Right lobe of liver (tissue), 6 donors: ENCODE data around the gene LRMDA. TPM values are rescaled to one million over a fixed set of nuclear protein-coding genes. Genes with fewer than 3 reads are reported as not detected.

ENCODE experiments used
- ATAC-seq, 4 donors: fragments of 200-7000 bp; cut with Tn5 transposase; one replicate each; pipeline ENCODE4 v1.9.1; 2020; ENCODE audit warnings: mild to moderate bottlenecking in 4 of 4, moderate library complexity in 4 of 4
- DNase-seq, 3 donors: peaks; one replicate each; pipeline ENCODE4 v3.0.0-alpha.2; 2020
- H3K27ac ChIP-seq, 3 donors: fragments of 200-600 bp; one replicate each; pipeline ENCODE4 v1.8.0; 2022
- H3K27me3 ChIP-seq, 2 donors: fragments of 200-600 bp; one replicate each; pipeline ENCODE4 v1.8.0; 2022
- H3K36me3 ChIP-seq, 4 donors: fragments of 200-600 bp; sonication (generic) in 1 of 4; one replicate each; pipeline versions ENCODE4 v1.5.1 to v1.8.0; 2017 to 2022; ENCODE audit warnings: control low read depth in 1 of 4
- H3K4me1 ChIP-seq, 4 donors: fragments of 200-600 bp; sonication (generic) in 1 of 4; one replicate each; pipeline versions ENCODE4 v1.5.1 to v1.8.0; 2017 to 2022; ENCODE audit warnings: control low read depth in 1 of 4
- H3K4me3 ChIP-seq, 3 donors: fragments of 200-600 bp; one replicate each; pipeline ENCODE4 v1.8.0; 2022
- H3K9me3 ChIP-seq, 4 donors: fragments of 200-600 bp; sonication (generic) in 1 of 4; one replicate each; pipeline versions ENCODE4 v1.5.1 to v1.8.0; 2017 to 2022; ENCODE audit warnings: control low read depth in 1 of 4
- CTCF ChIP-seq, 4 donors: fragments of 200-600 bp in 3 of 4; fragments of 450-650 bp in 1 of 4; IDR thresholded peaks; one replicate each; pipeline versions ENCODE4 v1.5.1 to v1.8.0; 2016 to 2022; ENCODE audit warnings: antibody characterized with exemption in 4 of 4, mild to moderate bottlenecking in 2 of 4
- POLR2A ChIP-seq: fragments of 450-650 bp; IDR thresholded peaks from one replicate; pipeline ENCODE4 v1.6.1; 2017; ENCODE audit warnings: antibody characterized with exemption, mild to moderate bottlenecking
- WGBS: methylation state at CpG from one replicate; pipeline ENCODE4 v1.1.6; 2018; ENCODE audit warnings: low coverage, low lambda C conversion rate; ENCODE audit not compliant: insufficient coverage; ENCODE audit errors: missing lambda C conversion rate; 5-methylcytosine and 5-hydroxymethylcytosine counted together
- intact Hi-C, 2 donors: fragments of 100-400 bp; cut with DNase I; formaldehyde crosslinking; loops; one replicate each; pipeline versions ENCODE4 v1.11.2 to v1.14.1; 2022
- total RNA-seq, 6 experiments: library from RNA; depleted of rRNA in 2 of 6; stranded (reverse); fragments of >200 nt in 2 of 6; fragmentation: NEBNext Ultra II Directional in 3 of 6; extraction: Animal tissue kit (Norgen Biotek cat#: 25700) in 3 of 6; gene quantifications; one replicate each; pipeline versions ENCODE4 v1.1.0 to v1.2.4, GENCODE V29; 2016 to 2023
- donor health status: DM: no; HTN: yes; CAD: no.
- donor health status: DM: no; HTN: no; CAD: no.
- donor health status: DM: no; HTN: no; CAD: no.
- donor health status: DM: no; HTN: yes; CAD: no.
- donor health status: DM: no; HTN: yes; CAD: no.

Gene LRMDA
- total RNA-seq, 6 experiments from 2014 or later: 9.9 to 19.9 (median 16.3) TPM

GRCh38 chr10:75589895-75590654 lies 158.7 kb downstream of the LRMDA start:
- ATAC-seq: no peak
- no peaks in the 10 kb centered on the region for H3K36me3 ChIP-seq
- DNase-seq: no peak
- no peaks in the 10 kb centered on the region for H3K27me3 ChIP-seq
- H3K4me1 ChIP-seq: peaks cover 0 to 23% (median 5%) of the 10 kb centered on the region in 4 donors
- intact Hi-C loops: loop anchor here in 1 of 2 donors (10.0 kb wide), 1 partner anchor 185 kb away; the partner anchor contains the start of gene ZNF503
- H3K9me3 ChIP-seq: no peaks in the 10 kb centered on the region
- 96% methylated on average over 3 of the region's 3 CpGs for WGBS
- H3K27ac ChIP-seq: no peak overlapping the region
- no peak overlapping the region for H3K4me3 ChIP-seq
- TF ChIP-seq CTCF (IDR thresholded peaks at IDR 0.05) (no peak), POLR2A (no peak)

GRCh38 chr10:75592151-75592787 lies 160.8 kb downstream of the LRMDA start:
- peak overlapping the region; percentile 39 to 65 (median 63) for H3K27ac ChIP-seq
- WGBS: 63% methylated on average over 26 of the region's 31 CpGs
- intact Hi-C loops: loop anchor here in 1 of 2 donors (10.0 kb wide), 1 partner anchor 187 kb away; the partner anchor contains the start of gene ZNF503
- DNase-seq (no peak), ATAC-seq (peak; percentile 22 to 51 (median 30))
- H3K9me3 ChIP-seq: no peaks in the 10 kb centered on the region
- H3K27me3 ChIP-seq: no peaks in the 10 kb centered on the region
- peaks cover 0 to 25% (median 6%) of the 10 kb centered on the region in 4 donors for H3K4me1 ChIP-seq
- TF ChIP-seq POLR2A (no peak), CTCF (IDR thresholded peaks at IDR 0.05) (no peak)
- no peaks in the 10 kb centered on the region for H3K36me3 ChIP-seq
- H3K4me3 ChIP-seq: no peak overlapping the region

GRCh38 chr10:75592791-75593643 lies 161.6 kb downstream of the LRMDA start:
- Histone ChIP-seq H3K27ac (peak overlapping the region; percentile 39 to 65 (median 63)), H3K9me3 (no peaks in the 10 kb centered on the region), H3K36me3 (no peaks in the 10 kb centered on the region), H3K27me3 (no peaks in the 10 kb centered on the region), H3K4me3 (no peak overlapping the region), H3K4me1 (peaks cover 0 to 33% (median 6%) of the 10 kb centered on the region in 4 donors)
- ATAC-seq (peak; percentile 69 to 88 (median 80)), DNase-seq (peak in 2 of 3 donors; percentile 35 to 54)
- TF ChIP-seq POLR2A (no peak), CTCF (IDR thresholded peaks at IDR 0.05) (no peak)
- WGBS: 25% methylated on average over 8 of the region's 8 CpGs
- intact Hi-C loops: loop anchor here in 1 of 2 donors (10.0 kb wide), 1 partner anchor 188 kb away; the partner anchor contains the start of gene ZNF503
